ENCODE results near the gene SMAP1. TPM values are rescaled to one million over a fixed set of nuclear protein-coding genes. Genes with fewer than 3 reads are reported as not detected.
A peak's percentile ranks its signal among the peaks of the same experiment; 100 is the strongest.

SMAP1 gene
- polyA plus RNA-seq, 10 donors = 22.5 to 30.9 (median 27.2) TPM

DNA sequence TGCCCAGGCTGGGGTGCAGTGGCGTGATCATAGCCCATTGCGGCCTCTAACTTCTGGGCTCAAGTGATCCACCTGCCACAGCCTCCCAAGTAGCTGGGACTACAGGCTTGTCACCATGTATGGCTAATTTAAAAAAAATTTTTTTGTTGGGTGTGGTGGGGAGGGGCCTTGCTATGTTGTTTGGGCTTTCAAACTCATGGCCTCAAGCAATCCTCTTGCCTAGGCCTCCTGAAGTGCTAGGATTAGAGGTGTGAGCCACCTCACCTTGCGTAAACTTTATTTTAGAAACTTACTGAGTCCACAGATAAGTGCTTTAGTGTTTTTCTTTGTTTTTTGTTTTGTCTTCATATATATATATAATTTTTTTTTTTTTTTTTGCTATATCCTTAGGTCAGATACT is 9.1 kb downstream of the SMAP1 start:
- DNase-seq = no peak

- DNase-seq = no peak
Observed at GRCh38 chr6:70680396-70680795, 12.7 kb downstream of the SMAP1 start.

- DNase-seq = no peak
Observed at GRCh38 chr6:70684794-70685493, 17.3 kb downstream of the SMAP1 start.

GRCh38 chr6:70685494-70686180 is 18.0 kb downstream of the SMAP1 start:
- no peak for DNase-seq

- peak in 2 of 3 donors; percentile 37 to 56 for DNase-seq
Observed at GRCh38 chr6:70686548-70687133, 19.0 kb downstream of the SMAP1 start.

DNA sequence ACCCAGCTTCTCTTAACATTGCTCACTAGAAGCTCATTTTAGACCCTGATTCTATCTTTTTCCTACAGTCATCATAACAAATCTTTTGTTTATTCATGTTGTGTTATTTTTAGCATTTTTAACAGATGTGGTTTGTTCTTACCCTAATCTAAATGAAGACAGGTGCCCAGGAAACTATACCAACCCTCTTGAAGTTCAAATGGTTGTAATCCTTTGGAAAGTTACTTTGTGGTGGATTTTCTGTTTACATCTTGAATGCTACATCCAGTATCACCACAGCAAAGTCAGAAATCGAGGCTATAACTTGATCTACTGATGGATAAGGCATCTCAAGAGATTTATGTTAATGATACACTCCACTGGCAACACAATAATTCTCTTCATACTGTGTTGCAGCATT is 26.2 kb downstream of the SMAP1 start:
- DNase-seq = no peak

DNA sequence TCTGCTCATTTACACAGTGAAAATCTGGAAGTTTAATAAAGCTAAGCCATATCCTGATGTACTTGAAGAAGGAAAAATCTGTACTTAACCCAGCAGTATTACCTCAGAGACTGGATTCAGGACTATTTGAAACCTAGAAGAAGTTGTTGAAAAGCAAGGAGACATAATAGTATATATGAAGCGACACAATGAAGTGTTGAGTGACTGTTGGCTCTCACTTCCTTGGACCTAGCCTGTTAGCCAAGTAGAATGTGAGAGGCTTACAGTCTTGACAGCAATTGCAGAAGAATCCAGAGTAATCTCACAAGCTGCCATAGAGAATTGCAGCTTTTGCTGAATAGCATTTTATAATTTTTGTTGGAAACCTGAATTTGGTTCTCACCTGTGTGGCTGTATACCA is 26.7 kb downstream of the SMAP1 start:
- DNase-seq = no peak

GRCh38 chr6:70700922-70701876 is 33.5 kb downstream of the SMAP1 start:
- DNase-seq = no peak

DNA sequence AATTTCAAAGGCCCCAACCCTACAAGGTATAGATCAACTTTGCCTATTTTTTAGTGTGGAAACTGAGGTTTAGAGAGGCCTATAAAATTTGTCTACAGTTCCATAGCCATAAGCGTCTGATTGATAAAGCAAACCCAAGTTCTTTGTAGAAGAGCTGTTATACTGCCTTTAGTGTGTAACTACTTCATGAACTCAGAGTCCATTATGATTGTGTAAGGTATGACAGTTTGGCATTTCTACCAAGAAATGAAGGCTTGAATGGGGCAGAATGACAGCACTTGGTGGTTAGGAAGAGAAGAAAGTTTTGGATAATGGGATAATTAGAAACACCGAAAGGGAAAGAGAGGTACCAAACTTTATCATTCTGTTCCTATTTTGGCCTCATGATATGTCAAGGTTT is 38.1 kb downstream of the SMAP1 start:
- no peak for DNase-seq

DNA sequence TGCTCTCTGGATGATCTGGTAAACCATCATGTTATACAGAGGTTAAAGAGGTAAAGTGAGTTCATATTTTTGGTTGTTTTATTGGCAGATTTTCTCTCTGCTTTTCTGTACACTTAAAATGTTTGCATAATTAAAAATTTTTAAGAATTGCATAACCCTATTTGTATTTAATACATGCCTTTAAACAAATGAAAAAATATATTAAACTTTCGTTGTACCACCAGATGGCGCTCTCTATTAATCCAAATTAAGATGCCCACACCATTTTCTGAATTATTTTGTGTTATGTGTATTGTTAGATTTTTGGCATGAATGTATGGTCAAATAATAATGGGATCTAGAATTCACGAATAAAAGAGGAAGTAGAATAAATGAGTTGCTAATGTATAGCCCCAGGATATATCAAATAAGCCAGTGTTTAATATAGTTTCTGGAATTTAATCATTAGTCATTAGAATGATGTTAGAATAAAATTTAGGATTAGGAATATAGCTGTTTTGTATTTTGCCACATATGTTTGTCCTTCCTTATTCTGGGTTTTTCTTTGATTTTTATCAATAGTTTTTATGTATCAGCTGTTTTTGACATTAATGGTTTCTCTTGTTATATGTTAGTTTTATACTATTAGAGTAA is 38.9 kb downstream of the SMAP1 start:
- peak; percentile 38 to 58 (median 58) for DNase-seq

DNA sequence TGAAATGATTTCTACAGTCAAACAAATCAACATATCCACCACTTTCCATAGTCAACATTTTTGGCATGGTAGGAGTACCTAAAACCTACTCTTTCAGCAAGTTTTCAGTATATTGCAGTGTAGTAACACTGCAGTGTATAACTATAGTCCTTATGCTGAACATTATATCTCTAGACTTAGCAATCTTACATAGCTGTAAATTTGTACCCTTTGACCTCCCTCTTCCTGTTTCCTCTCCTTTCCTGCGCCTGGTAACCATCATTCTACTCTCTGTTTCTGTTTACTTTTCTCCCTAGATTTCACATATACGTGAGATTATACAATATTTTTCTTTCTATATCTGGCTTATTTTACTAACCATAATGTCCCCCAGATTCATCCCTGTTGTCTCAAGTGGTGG is 40.2 kb downstream of the SMAP1 start:
- no peak for DNase-seq

DNA sequence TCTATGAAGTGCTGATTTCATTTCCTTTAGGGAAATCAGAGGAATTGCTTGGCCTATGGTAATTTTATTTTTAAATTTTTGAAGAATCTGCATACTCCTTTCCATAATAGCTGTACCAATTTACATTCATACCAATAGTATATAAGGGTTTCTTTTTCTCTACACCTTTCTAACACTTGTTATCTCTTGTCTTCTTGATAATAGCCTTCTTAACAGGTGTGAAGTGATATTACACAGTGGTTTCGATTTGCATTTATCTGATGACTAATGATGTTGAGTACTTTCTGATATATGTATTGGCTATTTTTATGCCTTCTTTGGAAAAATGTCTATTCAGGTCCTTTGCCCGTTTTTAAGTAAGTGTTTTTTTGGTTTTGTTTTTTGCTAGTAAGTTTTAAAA is 40.8 kb downstream of the SMAP1 start:
- DNase-seq = no peak

DNA sequence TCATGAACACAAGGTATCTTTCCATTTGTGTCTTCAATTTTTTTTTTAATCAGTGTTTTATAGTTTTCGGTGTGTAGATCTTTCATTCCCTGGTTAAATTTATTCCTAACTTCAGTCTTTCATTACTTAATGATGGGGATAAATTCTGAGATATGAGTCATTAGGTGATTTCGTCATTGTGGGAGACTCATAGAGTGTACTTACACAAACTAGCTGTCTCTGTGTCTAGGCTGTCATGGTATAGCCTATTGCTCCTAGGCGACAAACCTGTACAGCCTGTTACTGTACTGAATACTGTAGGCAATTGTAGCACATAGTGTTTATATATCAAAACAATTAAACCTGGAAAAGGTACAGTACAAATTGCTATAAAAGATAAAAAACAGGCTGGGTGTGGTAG is 42.1 kb downstream of the SMAP1 start:
- peak in 1 of 3 donors; percentile 26 for DNase-seq

DNA sequence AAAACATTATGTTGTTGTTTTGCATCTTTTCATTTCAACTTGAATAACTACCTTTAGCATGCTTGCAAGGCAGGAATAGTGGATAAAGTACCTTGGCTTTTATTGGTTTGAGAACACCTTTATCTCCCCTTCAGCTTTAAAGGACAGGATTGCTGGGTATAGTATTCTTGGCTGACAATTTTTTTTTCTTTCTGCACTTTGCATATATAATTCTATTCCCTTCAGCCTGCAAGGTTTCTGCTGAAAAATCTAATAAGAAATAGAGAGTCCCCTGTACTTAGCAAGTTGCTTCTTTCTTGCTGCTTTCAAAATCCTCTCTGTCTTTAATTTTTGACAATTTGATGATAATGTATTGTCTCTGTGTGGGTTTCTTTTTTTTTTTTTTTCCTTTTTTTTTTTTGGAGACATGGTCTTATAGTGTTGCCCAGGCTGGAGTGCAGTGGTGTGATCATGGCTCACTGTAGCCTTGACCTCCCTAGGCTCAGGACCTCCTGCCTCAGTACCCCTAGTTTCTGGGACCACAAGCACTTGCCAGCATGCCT is 47.1 kb downstream of the SMAP1 start:
- DNase-seq = no peak

GRCh38 chr6:70717038-70717801 is 49.5 kb downstream of the SMAP1 start:
- DNase-seq = no peak

DNA sequence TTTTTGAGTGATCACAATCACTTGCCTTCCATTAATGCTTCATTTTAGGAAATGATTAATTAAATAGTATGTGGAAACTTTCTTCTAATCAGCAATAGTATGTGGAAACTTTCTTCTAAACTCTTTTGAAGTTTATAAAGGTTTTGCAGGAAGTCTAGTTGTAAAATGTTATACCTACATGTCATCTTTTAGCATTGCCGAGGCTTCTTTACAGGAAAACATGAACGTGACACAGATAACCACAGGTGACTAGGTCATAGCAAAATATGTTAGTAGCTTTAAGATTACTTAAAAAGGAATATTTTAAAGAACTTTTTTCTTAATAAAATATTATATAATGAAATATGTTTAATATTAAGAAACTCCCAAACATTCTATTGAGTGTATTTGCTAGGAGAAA is 56.8 kb downstream of the SMAP1 start:
- DNase-seq = no peak

- DNase-seq = peak in 1 of 3 donors; percentile 5
Observed at GRCh38 chr6:70725817-70726415, 58.2 kb downstream of the SMAP1 start.

DNA sequence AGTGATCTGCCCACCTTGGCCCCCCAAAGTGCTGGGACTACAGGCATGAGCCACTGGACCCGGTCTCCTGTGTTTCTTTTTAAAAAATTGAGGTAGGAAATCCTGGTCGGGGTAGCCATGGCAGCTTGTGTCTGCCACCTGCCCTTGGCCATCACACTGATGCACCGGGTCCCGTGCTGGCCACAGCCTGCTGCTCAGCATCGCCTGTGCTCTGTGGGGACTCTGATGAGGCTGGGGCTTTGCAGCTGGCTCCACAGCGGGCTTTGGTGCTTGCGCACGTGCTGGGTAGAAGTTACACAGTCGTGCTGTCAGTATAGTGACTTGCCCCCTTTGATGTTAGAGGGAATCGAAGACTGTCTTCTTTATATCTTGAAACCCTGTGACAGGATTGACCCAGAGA is 66.7 kb downstream of the SMAP1 start:
- DNase-seq = no peak

DNA sequence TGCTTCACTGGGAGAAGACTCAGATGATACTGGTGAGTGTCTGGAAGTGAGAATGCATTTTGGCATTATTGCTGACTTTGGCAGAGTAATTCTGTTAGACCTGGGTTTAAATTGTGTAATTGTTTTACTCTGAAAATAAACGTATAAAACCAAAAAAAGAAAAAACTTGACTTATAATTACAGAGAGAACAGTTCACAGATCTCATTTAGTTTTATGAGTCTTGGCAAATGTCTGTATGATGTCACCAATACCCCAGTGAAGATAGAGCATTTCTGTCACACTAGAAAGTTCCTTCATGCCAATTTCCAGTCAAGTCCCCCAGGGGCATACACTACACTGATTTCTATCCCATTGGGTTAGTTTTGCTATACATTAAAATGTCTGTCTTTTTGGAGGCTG is 67.3 kb downstream of the SMAP1 start:
- no peak for DNase-seq

DNA sequence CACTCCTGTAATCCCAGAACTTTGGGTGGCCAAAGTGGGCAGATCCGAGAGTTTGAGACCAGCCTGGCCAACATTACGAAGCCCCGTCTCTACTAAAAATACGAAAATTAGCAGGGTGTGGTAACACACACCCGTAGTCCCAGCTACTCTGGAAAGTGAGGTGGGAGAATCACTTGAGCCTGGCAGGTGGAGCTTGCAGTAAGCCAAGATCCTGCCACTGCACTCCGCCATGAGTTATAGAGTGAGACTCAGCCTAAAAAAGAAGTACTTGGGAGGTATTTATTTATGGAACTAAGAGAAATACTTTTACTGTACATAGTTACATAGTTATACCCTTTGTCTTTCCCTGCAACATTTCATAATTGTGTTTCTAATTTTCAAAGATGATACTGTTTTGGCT is 67.8 kb downstream of the SMAP1 start:
- DNase-seq = no peak

Data from muscle of back (tissue), 11 donors.